H1 (cell line): ENCODE results near the gene GLIPR1. TPM values are rescaled to one million over a fixed set of nuclear protein-coding genes. Genes with fewer than 3 reads are reported as not detected.

Source experiments
- CTCF ChIA-PET: fragments of 300-600 bp; sonication (Branson Sonifier 250); formaldehyde crosslinking; loops from one replicate; lab custom pipeline; 2021; ENCODE audit not compliant: partially characterized antibody; lab: Charles Lee
- POLR2A ChIA-PET: fragments of 300-600 bp; sonication (Branson Sonifier 250); formaldehyde crosslinking; loops from one replicate; lab custom pipeline; 2021; ENCODE audit warnings: inconsistent platforms; ENCODE audit not compliant: partially characterized antibody; lab: Charles Lee
- DNase-seq, 2 experiments: peaks; one replicate each; pipeline versions ENCODE4 v3.0.0 to v3.0.0-alpha.2; 2010 to 2022; ENCODE audit warnings: low spot score in 2 of 2, low read depth in 1 of 2, mixed read lengths in 1 of 2
- FAIRE-seq: peaks from 2 replicates; lab custom pipeline; 2011; peaks lifted over from hg19 to GRCh38; lab: Jason Lieb, UNC
- H2AFZ ChIP-seq: 2 replicates; pipeline ENCODE4 v1.8.1; 2012; ENCODE audit warnings: low read length, inconsistent platforms
- H2AK5ac ChIP-seq: 2 replicates; pipeline ENCODE4 v1.6.1; 2013; ENCODE audit warnings: low read depth, low read length
- H2BK120ac ChIP-seq: replicated peaks from 2 replicates; pipeline ENCODE3; 2013; ENCODE audit warnings: low read depth, low read length, inconsistent platforms
- H2BK12ac ChIP-seq: 2 replicates; pipeline ENCODE4 v1.6.1; 2013; ENCODE audit warnings: low read depth, low read length
- H2BK15ac ChIP-seq: 2 replicates; pipeline ENCODE4 v1.6.1; 2013; ENCODE audit warnings: low read length
- H2BK20ac ChIP-seq: 2 replicates; pipeline ENCODE4 v1.6.1; 2013; ENCODE audit warnings: low read length
- H2BK5ac ChIP-seq: 2 replicates; pipeline ENCODE4 v1.6.1; 2013; ENCODE audit warnings: low read depth, low read length
- H3K14ac ChIP-seq: 2 replicates; pipeline ENCODE4 v1.6.1; 2013; ENCODE audit warnings: inconsistent platforms; ENCODE audit not compliant: insufficient read length
- H3K18ac ChIP-seq: 2 replicates; pipeline ENCODE4 v1.6.1; 2013; ENCODE audit warnings: low read length; ENCODE audit errors: extremely low read depth
- H3K23ac ChIP-seq: 2 replicates; pipeline ENCODE4 v1.6.1; 2013; ENCODE audit warnings: inconsistent platforms; ENCODE audit not compliant: insufficient read length
- H3K23me2 ChIP-seq: 2 replicates; pipeline ENCODE4 v1.6.1; 2013; ENCODE audit warnings: low read depth, low read length
- H3K27ac ChIP-seq: 2 replicates; pipeline ENCODE4 v1.6.1; 2011; ENCODE audit warnings: low read depth, low read length, inconsistent platforms
- H3K27me3 ChIP-seq, 4 experiments: replicated peaks in 1 of 4; 1 replicate in 1 of 4; 2 replicates in 3 of 4; pipeline versions ENCODE4 v1.6.1 to v1.8.1; 2011 to 2013; ENCODE audit warnings: low read length in 3 of 4, mild to moderate bottlenecking in 3 of 4, inconsistent platforms in 2 of 4, mixed read lengths in 2 of 4, moderate library complexity in 1 of 4; ENCODE audit not compliant: control insufficient read depth in 3 of 4, insufficient read depth in 3 of 4; ENCODE audit errors: extremely low read depth in 1 of 4
- H3K36me3 ChIP-seq, 4 experiments: 2 replicates each; pipeline versions ENCODE4 v1.6.1 to v1.8.1; 2011 to 2013; ENCODE audit warnings: mild to moderate bottlenecking in 4 of 4, low read length in 3 of 4, moderate library complexity in 2 of 4, control low read depth in 1 of 4, inconsistent platforms in 1 of 4; ENCODE audit not compliant: insufficient read depth in 4 of 4, control insufficient read depth in 2 of 4
- H3K4ac ChIP-seq: replicated peaks from 2 replicates; pipeline ENCODE3; 2013; ENCODE audit warnings: low read length, low read depth, mixed read lengths, inconsistent platforms; ENCODE audit not compliant: insufficient read length
- H3K4me1 ChIP-seq, 4 experiments: replicated peaks in 1 of 4; 1 replicate in 1 of 4; 2 replicates in 3 of 4; pipeline versions ENCODE4 v1.6.1 to v1.8.1; 2011 to 2013; ENCODE audit warnings: low read length in 3 of 4, inconsistent platforms in 2 of 4, mixed read lengths in 1 of 4; ENCODE audit not compliant: insufficient read depth in 4 of 4, control insufficient read depth in 3 of 4
- H3K4me2 ChIP-seq, 2 experiments: 2 replicates each; pipeline versions ENCODE4 v1.6.1 to v1.8.1; 2011 to 2013; ENCODE audit warnings: low read depth in 2 of 2, low read length in 2 of 2, control low read depth in 1 of 2, inconsistent platforms in 1 of 2, mild to moderate bottlenecking in 1 of 2; ENCODE audit not compliant: insufficient read depth in 1 of 2
- H3K4me3 ChIP-seq, 4 experiments: fragments of 200-600, 300-600 bp in 1 of 4; sonication (generic), shearing (Covaris generic), sonication (Bioruptor Twin) in 1 of 4; 2 replicates each; pipeline versions ENCODE4 v1.5.1 to v1.8.1; 2011 to 2016; ENCODE audit warnings: low read length in 4 of 4, low read depth in 3 of 4, control low read depth in 2 of 4, inconsistent platforms in 2 of 4, mild to moderate bottlenecking in 2 of 4, mixed read lengths in 1 of 4, moderate library complexity in 1 of 4; ENCODE audit not compliant: insufficient read depth in 2 of 4; ENCODE audit errors: extremely low read depth in 1 of 4
- H3K56ac ChIP-seq: replicated peaks from 2 replicates; pipeline ENCODE3; 2013; ENCODE audit warnings: low read depth, mild to moderate bottlenecking, mixed read lengths, low read length, inconsistent platforms; ENCODE audit not compliant: insufficient read length
- H3K79me1 ChIP-seq: 2 replicates; pipeline ENCODE4 v1.6.1; 2013; ENCODE audit warnings: low read depth, low read length, control low read depth
- H3K79me2 ChIP-seq, 2 experiments: 2 replicates each; pipeline versions ENCODE4 v1.6.1 to v1.8.1; 2012 to 2013; ENCODE audit warnings: low read length in 2 of 2, mild to moderate bottlenecking in 2 of 2, inconsistent platforms in 1 of 2; ENCODE audit not compliant: insufficient read depth in 2 of 2, control insufficient read depth in 1 of 2
- H3K9ac ChIP-seq, 4 experiments: replicated peaks in 1 of 4; 1 replicate in 1 of 4; 2 replicates in 3 of 4; pipeline versions ENCODE4 v1.6.1 to v1.8.1; 2011 to 2013; ENCODE audit warnings: low read depth in 3 of 4, low read length in 3 of 4, control low read depth in 2 of 4, mild to moderate bottlenecking in 2 of 4, moderate library complexity in 2 of 4, inconsistent platforms in 1 of 4; ENCODE audit errors: extremely low read depth in 1 of 4
- H3K9me3 ChIP-seq, 2 experiments: 2 replicates each; pipeline versions ENCODE4 v1.6.1 to v1.8.1; 2012 to 2013; ENCODE audit warnings: mild to moderate bottlenecking in 2 of 2, moderate library complexity in 2 of 2, control low read depth in 1 of 2, inconsistent platforms in 1 of 2, low read depth in 1 of 2, low read length in 1 of 2, mixed read lengths in 1 of 2; ENCODE audit not compliant: insufficient read depth in 2 of 2
- H4K20me1 ChIP-seq, 2 experiments: replicated peaks in 1 of 2; 2 replicates each; pipeline versions ENCODE3 to v1.8.1; 2011 to 2013; ENCODE audit warnings: inconsistent platforms in 2 of 2, low read length in 2 of 2, mild to moderate bottlenecking in 1 of 2; ENCODE audit not compliant: insufficient read depth in 2 of 2, control insufficient read depth in 1 of 2
- H4K5ac ChIP-seq: 2 replicates; pipeline ENCODE4 v1.6.1; 2013; ENCODE audit warnings: low read length, low read depth, mixed read lengths, inconsistent platforms; ENCODE audit not compliant: insufficient read length
- H4K8ac ChIP-seq: 2 replicates; pipeline ENCODE4 v1.8.0; 2013; ENCODE audit warnings: mild to moderate bottlenecking, moderate library complexity, low read length, inconsistent platforms; ENCODE audit not compliant: insufficient read depth; ENCODE audit errors: extremely low read depth
- H4K91ac ChIP-seq: replicated peaks from 2 replicates; pipeline ENCODE3; 2013; ENCODE audit warnings: low read length, mixed read lengths, inconsistent platforms; ENCODE audit not compliant: insufficient read length
- CTBP2 ChIP-seq: IDR thresholded peaks from 2 replicates; pipeline ENCODE4 v1.7.0; 2011; ENCODE audit warnings: borderline replicate concordance, mild to moderate bottlenecking, moderate library complexity, mixed read lengths, low read length; ENCODE audit not compliant: insufficient read depth, insufficient read length
- GABPA ChIP-seq: IDR thresholded peaks from 2 replicates; pipeline ENCODE4 v1.6.1; 2011; ENCODE audit warnings: mild to moderate bottlenecking, low read length, moderate library complexity, borderline replicate concordance; ENCODE audit not compliant: insufficient read depth
- WGBS, 2 experiments: shearing (Covaris generic) in 1 of 2; methylation state at CpG; one replicate each; pipeline versions ENCODE4 v1.1.6 to v1.1.7; 2013 to 2015; ENCODE audit warnings: low lambda C conversion rate in 2 of 2, mixed read lengths in 2 of 2, inconsistent platforms in 1 of 2, low coverage in 1 of 2, missing lambda C conversion rate in 1 of 2; ENCODE audit not compliant: insufficient replicate concordance in 2 of 2, insufficient coverage in 1 of 2, insufficient read length in 1 of 2; ENCODE audit errors: extremely low coverage in 1 of 2, missing lambda C conversion rate in 1 of 2; 5-methylcytosine and 5-hydroxymethylcytosine counted together
- polyA plus RNA-seq, 7 experiments: library from polyadenylated mRNA; depleted of rRNA in 3 of 7; stranded (reverse) in 5 of 7; unstranded in 2 of 7; fragments of >200 nt in 5 of 7; fragments of 200-250 nt in 2 of 7; gene quantifications; 1 replicate in 5 of 7; 2 replicates in 1 of 7; 4 replicates in 1 of 7; pipeline versions ENCODE4 v1.2.1 to v1.2.3, GENCODE V29; 2011 to 2013; ENCODE audit warnings: missing spikeins in 2 of 7, mixed read lengths in 2 of 7
- total RNA-seq: library from RNA; stranded (reverse); fragmentation: NEBNext Ultra II Directional; extraction: Animal tissue kit (Norgen Biotek cat#: 25700); gene quantifications from 2 replicates; pipeline ENCODE4 v1.2.1, GENCODE V29; 2021

GLIPR1 gene
- total and polyA plus RNA-seq, 2 of the 8 experiments (the other 6 are each of a cell fraction or from before 2014, with no cell fraction given): 0.23 to 1.5 TPM

GRCh38 chr12:75477137-75477536, 3.4 kb upstream of the GLIPR1 start:
- Histone ChIP-seq H3K79me2 (no peaks in the 10 kb centered on the region), H3K9ac (no peak overlapping the region), H3K27me3 (no peaks in the 10 kb centered on the region), H2AFZ (no peak overlapping the region), H3K4ac (no peak overlapping the region), H2BK20ac (no peak overlapping the region), H3K4me2 (no peak overlapping the region), H3K23ac (no peak overlapping the region), H3K18ac (no peak overlapping the region), H3K79me1 (no peaks in the 10 kb centered on the region), H4K5ac (no peak overlapping the region), H4K8ac (no peak overlapping the region), H3K14ac (no peak overlapping the region), H3K27ac (no peak overlapping the region), H4K91ac (no peak overlapping the region), H3K4me3 (no peak overlapping the region), H2BK120ac (no peak overlapping the region), H3K9me3 (no peaks in the 10 kb centered on the region), H3K4me1 (peaks cover 0 to 3% (median 0%) of the 10 kb centered on the region in 4 experiments; a peak in 2 of 7 replicates), H4K20me1 (no peaks in the 10 kb centered on the region), H3K56ac (no peak overlapping the region), H2BK12ac (no peak overlapping the region), H2AK5ac (no peak overlapping the region), H3K36me3 (no peaks in the 10 kb centered on the region), H2BK15ac (no peak overlapping the region), H2BK5ac (no peak overlapping the region), H3K23me2 (no peaks in the 10 kb centered on the region)
- WGBS, 2 experiments: 91% methylated on average over 2 of the region's 2 CpGs; no CpG with 5 or more reads in 1 of the 2 experiments
- CTCF ChIA-PET: interaction anchor here (1.7 to 4.3 kb wide), 2 partner anchors 7 to 10 kb away, joined by 4 to 33 read pairs; no protein-coding TSS in a partner anchor
- DNase-seq (no peak), FAIRE-seq (no peak)
- POLR2A ChIA-PET: no interaction called here
- no peak for TF ChIP-seq CTBP2
- TF ChIP-seq GABPA: no peak
